Ascending aorta (tissue), 2 donors: ENCODE measurements around the gene PTPRN2. TPM values are rescaled to one million over a fixed set of nuclear protein-coding genes. Genes with fewer than 3 reads are reported as not detected.

Experiments
- DNase-seq, 2 donors: peaks; one replicate each; pipeline ENCODE4 v3.0.0-alpha.2; 2019; ENCODE audit warnings: low spot score in 2 of 2
- H3K27ac ChIP-seq, 2 donors: fragments of 200-600 bp; sonication (generic); one replicate each; pipeline ENCODE4 v1.5.1; 2016 to 2017; ENCODE audit warnings: mild to moderate bottlenecking in 1 of 2
- H3K27me3 ChIP-seq: fragments of 200-600 bp; sonication (generic); one replicate; pipeline ENCODE4 v1.5.1; 2017
- H3K36me3 ChIP-seq, 2 donors: fragments of 200-600 bp; sonication (generic); one replicate each; pipeline ENCODE4 v1.5.1; 2016
- H3K4me1 ChIP-seq, 2 donors: fragments of 200-600 bp; sonication (generic); one replicate each; pipeline ENCODE4 v1.5.1; 2016 to 2017; ENCODE audit warnings: mild to moderate bottlenecking in 1 of 2
- H3K4me3 ChIP-seq, 2 donors: fragments of 200-600 bp; sonication (generic); one replicate each; pipeline ENCODE4 v1.5.1; 2016 to 2017; ENCODE audit warnings: mild to moderate bottlenecking in 1 of 2
- H3K9me3 ChIP-seq, 2 donors: fragments of 200-600 bp; sonication (generic); one replicate each; pipeline ENCODE4 v1.5.1; 2016
- CTCF ChIP-seq, 3 experiments: fragments of 200-600 bp in 2 of 3; fragments of 450-650 bp in 1 of 3; sonication (generic) in 2 of 3; IDR thresholded peaks; one replicate each; pipeline ENCODE4 v1.5.1; 2016 to 2019; ENCODE audit warnings: antibody characterized with exemption in 3 of 3, mild to moderate bottlenecking in 1 of 3, moderate library complexity in 1 of 3
- intact Hi-C: fragments of 100-400 bp; cut with DNase I; formaldehyde crosslinking; loops from one replicate; pipeline ENCODE4 v1.15.1; 2023
- total RNA-seq: library from RNA; depleted of rRNA; stranded (reverse); fragments of >200 nt; gene quantifications from one replicate; pipeline ENCODE4 v1.1.0, GENCODE V29; 2016

PTPRN2 gene
- total RNA-seq, 1 donor from 2014 or later = 7.3 TPM

- no peak for DNase-seq
- intact Hi-C loops = no loop called here
- H3K27ac ChIP-seq = no peak overlapping the region
- H3K4me3 ChIP-seq = no peak overlapping the region
- H3K27me3 ChIP-seq = no peaks in the 10 kb centered on the region
- no peaks in the 10 kb centered on the region for H3K9me3 ChIP-seq
- no peaks in the 10 kb centered on the region for H3K36me3 ChIP-seq
- H3K4me1 ChIP-seq = no peaks in the 10 kb centered on the region
- no peak for TF ChIP-seq CTCF (IDR thresholded peaks at IDR 0.05)
Measured at GRCh38 chr7:157743781-157744525, 843.7 kb downstream of the PTPRN2 start.

- H3K27ac ChIP-seq = no peak overlapping the region
- no peaks in the 10 kb centered on the region for H3K9me3 ChIP-seq
- DNase-seq = no peak
- no peak for TF ChIP-seq CTCF (IDR thresholded peaks at IDR 0.05)
- no peaks in the 10 kb centered on the region for H3K27me3 ChIP-seq
- no peaks in the 10 kb centered on the region for H3K4me1 ChIP-seq
- intact Hi-C loops = no loop called here
- H3K4me3 ChIP-seq = no peak overlapping the region
- no peaks in the 10 kb centered on the region for H3K36me3 ChIP-seq
Measured at GRCh38 chr7:157740251-157740798, 847.3 kb downstream of the PTPRN2 start.

DNA sequence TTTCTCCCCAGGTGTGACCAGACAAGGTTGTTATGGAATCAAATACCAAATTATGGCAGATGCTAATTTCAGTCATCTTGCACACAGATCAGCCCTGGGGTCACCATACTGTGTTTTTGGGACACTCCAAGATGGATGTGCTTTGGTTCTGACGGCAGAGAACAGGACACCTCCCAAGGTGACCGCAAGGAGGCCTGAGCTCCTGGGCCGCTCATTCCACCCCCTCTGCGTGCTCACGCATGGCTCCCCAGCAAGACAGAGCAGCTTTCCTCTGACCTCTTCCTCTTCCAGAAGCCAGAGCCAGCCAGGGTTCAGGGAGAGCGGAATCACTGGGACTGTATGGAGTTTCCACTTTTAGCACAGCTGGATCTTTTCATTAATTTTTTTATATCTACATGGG lies 848.0 kb downstream of the PTPRN2 start:
- no peak for DNase-seq
- no peaks in the 10 kb centered on the region for H3K36me3 ChIP-seq
- H3K4me1 ChIP-seq = no peaks in the 10 kb centered on the region
- H3K4me3 ChIP-seq = no peak overlapping the region
- no peaks in the 10 kb centered on the region for H3K9me3 ChIP-seq
- no peak for TF ChIP-seq CTCF (IDR thresholded peaks at IDR 0.05)
- H3K27me3 ChIP-seq = no peaks in the 10 kb centered on the region
- no peak overlapping the region for H3K27ac ChIP-seq
- intact Hi-C loops = no loop called here

- intact Hi-C loops = no loop called here
- H3K27me3 ChIP-seq = no peaks in the 10 kb centered on the region
- no peak for TF ChIP-seq CTCF (IDR thresholded peaks at IDR 0.05)
Measured at GRCh38 chr7:157739031-157739430, 848.6 kb downstream of the PTPRN2 start.

GRCh38 chr7:157738066-157738460 lies 849.6 kb downstream of the PTPRN2 start:
- no peak for DNase-seq
- no peaks in the 10 kb centered on the region for H3K27me3 ChIP-seq
- H3K4me3 ChIP-seq = no peak overlapping the region

More at GRCh38 chr7:157739031-157739430, 848.6 kb downstream of the PTPRN2 start:
- Histone ChIP-seq H3K27ac (no peak overlapping the region), H3K4me3 (no peak overlapping the region), H3K36me3 (no peaks in the 10 kb centered on the region), H3K4me1 (no peaks in the 10 kb centered on the region), H3K9me3 (no peaks in the 10 kb centered on the region)
- DNase-seq = no peak

More at GRCh38 chr7:157738066-157738460, 849.6 kb downstream of the PTPRN2 start:
- no peak overlapping the region for H3K27ac ChIP-seq
- intact Hi-C loops = no loop called here
- H3K9me3 ChIP-seq = no peaks in the 10 kb centered on the region
- no peak for TF ChIP-seq CTCF (IDR thresholded peaks at IDR 0.05)
- no peaks in the 10 kb centered on the region for H3K36me3 ChIP-seq
- no peaks in the 10 kb centered on the region for H3K4me1 ChIP-seq
